Erythroblast (primary cell): Measurements from ENCODE around the gene GMIP.

ENCODE experiments used
- GATA1 ChIP-seq: IDR thresholded peaks from 2 replicates; pipeline ENCODE4 v1.6.1; 2011; ENCODE audit warnings: low read depth, mild to moderate bottlenecking, control low read depth, low read length, moderate library complexity
- POLR2A ChIP-seq: IDR thresholded peaks from 2 replicates; pipeline ENCODE4 v1.6.1; 2011; ENCODE audit warnings: mild to moderate bottlenecking, low read length

DNA sequence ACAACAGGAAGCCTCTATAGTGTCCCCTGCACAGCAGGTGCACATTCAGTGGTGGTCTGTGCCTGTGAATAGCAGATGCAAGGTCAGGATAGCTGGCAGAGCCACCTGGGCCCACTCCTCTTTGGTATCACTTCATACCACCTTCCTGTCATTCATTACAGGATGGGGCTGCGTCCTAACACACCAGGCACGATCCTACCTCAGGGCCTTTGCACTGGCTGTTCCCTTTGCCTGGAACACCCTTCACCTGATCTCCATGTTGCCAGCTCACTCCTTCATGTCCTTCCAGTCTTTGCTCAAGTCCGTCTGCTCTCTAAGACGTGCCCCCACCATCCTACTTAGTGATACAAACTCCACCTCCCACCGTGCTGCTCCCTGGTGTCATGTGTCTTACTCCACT lies 10.8 kb downstream of the GMIP start:
- no peak for TF ChIP-seq POLR2A
- no peak for TF ChIP-seq GATA1
